NCI-H345 treated with DMSO at 0.1 percent for 48 hours (cell line): ENCODE results near the gene TES.

Source experiments
- DNase-seq: peaks from one replicate; lab custom pipeline; 2025; ENCODE audit not compliant: unreplicated experiment; lab: John Stamatoyannopoulos, UW

Gene TES

GRCh38 chr7:116219834-116220233, 9.5 kb downstream of the TES start:
- no peak for DNase-seq

DNA sequence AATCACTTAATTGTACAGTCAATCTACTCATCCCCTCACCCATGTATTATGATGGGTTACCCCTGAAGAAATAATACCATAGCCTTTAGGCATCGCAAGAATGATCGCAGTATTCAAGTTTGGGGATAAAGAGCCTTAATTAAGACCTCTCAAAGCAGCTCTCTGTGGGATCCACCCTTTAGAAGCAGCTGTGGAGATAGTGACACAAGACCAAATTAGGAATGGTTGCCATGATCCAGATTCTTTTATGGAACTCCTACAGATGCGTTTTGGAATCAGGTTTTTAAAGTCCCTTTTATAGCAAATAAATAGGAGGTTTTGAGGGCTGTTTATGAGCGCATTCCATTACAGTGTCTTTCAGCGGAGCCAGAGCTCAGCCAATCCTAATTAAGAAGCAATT, 12.2 kb downstream of the TES start:
- DNase-seq = no peak

GRCh38 chr7:116223588-116223987, 13.2 kb downstream of the TES start:
- no peak for DNase-seq

- no peak for DNase-seq
Measured at GRCh38 chr7:116224492-116225098, 14.3 kb downstream of the TES start.

GRCh38 chr7:116225860-116226259, 15.5 kb downstream of the TES start:
- DNase-seq = no peak

- DNase-seq = no peak
Measured at GRCh38 chr7:116226664-116227063, 16.3 kb downstream of the TES start.

GRCh38 chr7:116227678-116228239, 17.4 kb downstream of the TES start:
- no peak for DNase-seq

DNA sequence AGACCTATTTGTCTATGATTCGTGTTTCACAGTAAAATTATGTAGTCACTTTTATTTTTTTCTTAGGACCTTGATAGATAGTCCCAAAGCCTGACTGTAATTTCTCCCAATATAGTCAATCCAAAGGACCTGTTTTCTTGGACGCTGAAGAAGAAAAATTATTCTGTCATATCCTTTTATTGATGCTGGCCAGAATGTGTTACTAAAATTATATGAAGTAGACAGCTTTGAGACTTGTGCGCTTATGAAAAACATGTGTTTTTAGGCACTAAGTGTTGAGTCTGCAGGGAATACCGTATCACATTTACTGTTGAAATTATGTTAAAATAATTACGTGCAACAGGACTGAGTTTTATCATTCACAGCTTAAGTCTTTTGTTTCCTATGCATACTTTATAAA, 17.9 kb downstream of the TES start:
- DNase-seq = no peak

GRCh38 chr7:116229366-116229765, 19.0 kb downstream of the TES start:
- no peak for DNase-seq

DNA sequence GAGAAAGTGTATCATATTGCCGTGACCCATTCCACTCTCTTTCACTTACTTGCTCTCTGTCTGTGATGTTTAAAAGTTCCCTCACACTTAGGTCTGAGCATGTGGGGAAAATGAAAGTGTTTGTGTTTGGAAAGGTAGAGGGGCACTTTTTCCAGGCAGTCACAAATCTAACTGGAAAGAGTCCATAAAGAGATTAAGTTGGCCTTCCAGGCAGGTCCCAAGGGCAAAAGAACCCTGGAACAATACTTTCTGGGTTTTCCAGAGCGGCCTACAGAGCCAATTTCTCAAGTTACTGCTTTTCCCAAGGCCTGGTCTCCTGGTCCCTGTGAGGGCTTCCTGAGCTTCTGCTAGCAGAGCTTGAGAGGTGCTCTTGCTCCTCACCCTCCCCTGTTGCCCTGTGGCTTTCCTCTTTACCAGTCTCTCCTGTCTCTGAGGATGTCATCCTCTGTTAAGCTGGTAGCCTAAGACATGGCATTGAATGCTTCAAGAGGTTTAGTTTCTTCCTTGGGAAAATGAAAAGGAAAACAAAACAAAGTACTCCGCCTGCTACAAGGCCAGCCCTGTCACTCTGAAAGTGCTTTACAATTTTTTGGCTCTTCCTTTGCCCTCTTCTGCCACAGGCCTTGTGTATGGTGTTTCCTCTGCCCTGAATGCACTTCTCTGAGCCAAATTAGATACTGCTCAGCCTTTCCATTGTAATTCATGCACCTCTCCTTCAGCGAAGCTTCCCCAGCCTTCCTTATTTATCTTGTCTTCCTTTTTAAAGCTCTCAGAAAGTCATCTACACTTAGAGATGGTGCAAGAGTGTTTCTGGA, 20.1 kb downstream of the TES start:
- DNase-seq = no peak

DNA sequence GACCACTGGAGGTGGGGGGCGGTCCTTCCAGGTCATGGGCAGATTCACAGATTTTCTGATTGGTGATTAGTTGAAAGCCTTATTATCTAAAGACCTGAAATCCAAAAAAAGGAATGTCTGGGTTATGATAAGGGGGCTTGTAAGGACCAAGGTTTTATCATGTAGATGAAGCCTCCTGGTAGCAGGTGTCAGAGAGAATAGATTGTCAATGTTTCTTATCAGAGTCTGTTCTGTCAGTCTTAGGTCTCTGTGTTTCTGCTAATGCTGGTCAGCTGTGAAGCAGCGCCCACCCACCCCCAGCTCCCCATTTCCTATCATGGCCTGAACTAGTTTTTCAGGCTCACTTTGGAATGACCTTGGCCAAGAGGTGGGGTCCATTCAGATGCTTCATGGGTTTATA, 21.2 kb downstream of the TES start:
- DNase-seq = no peak

- no peak for DNase-seq
Measured at GRCh38 chr7:116231949-116232348, 21.6 kb downstream of the TES start.

DNA sequence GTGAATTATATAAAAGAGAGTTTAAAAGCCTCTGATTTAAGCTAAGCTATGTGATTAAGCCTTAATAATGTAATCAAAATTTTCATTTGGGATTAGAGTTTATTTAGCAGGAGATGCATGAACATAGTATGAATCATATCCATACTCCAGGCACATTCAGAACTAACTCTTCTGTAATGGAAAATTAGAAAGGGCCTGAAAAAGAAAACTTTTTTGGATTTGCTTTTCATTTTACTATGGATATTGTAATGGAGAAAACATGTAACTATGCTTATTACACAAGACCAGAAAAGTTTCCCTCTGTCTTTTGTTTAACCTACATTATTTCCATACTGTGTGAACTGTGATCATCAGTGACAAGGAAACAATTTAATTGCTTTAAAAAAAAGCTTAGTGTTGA, 22.0 kb downstream of the TES start:
- no peak for DNase-seq

DNA sequence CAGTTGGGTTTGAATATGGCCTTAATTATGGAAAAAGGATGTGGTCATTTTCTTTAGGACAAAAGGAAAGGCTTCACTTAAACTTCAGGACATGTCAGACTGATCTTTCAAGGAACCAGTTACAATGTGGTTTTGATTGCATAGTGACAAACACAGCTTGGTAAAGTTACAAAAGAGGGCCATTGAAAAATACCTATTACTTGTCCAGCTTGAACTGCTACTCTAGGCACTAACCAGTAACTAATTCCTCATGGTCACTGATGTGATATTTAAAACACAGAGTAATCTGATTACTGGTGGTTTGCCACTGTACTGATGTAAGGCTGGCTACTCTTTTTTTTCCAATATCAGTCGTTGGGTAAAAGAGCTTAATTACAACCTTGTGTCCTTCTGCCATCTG, 22.6 kb downstream of the TES start:
- DNase-seq = no peak

DNA sequence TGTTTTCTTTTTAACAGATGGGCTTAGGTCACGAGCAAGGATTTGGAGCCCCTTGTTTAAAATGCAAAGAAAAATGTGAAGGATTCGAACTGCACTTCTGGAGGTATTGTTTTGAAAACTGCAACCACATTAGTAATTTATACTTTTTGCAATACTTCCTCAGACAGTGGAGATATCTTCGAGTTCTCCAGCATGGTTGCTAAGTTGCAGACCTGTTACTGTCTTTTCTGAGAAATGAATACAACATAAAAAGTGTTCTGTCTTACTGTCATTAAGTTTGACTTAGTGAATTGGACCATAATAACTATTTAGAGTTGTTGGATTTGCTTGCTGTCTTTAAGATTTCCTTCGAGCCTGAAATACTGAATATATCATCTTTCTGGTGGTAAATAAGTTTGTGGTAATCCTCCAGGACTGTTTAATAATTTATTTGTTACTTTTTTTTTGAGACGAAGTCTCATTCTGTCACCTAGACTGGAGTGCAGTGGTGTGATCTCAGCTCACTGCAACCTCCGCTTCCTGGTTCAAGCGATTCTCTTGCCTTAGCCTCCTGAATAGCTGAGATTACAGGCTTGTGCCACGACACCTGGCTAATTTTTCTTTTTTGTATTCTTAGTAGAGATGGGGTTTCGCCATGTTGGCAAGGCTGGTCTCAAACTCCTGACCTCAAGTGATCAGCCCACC, 24.3 kb downstream of the TES start:
- DNase-seq = no peak

- DNase-seq = no peak
Measured at GRCh38 chr7:116235380-116235779, 25.0 kb downstream of the TES start.

DNA sequence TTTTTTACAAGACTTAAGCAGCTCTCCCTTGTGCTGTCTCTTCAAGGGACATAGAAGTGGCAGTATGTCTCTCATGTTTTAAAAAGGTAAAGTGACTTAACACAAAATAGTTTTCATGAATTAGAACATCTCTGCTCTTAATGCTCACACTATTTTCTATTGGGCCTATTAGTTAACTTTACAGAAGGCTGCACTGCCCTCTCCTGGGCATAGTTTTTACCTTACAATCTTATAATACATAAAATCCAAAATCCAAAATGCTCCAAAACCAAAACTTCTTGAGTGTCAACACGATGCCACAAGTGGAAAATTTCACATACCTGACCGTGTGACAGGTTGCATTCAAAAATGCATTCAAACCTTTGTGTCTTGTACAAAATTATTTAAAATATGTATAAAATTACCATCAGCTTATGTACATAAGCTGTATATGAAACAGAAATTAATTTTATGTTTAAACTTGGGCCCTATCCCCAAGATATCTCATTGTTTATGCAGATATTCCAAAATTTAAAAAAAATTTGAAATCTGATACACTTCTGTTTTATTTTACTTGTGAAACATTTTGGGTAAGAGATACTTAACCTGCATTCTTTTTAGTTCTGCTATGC, 25.8 kb downstream of the TES start:
- DNase-seq = peak; percentile 24

DNA sequence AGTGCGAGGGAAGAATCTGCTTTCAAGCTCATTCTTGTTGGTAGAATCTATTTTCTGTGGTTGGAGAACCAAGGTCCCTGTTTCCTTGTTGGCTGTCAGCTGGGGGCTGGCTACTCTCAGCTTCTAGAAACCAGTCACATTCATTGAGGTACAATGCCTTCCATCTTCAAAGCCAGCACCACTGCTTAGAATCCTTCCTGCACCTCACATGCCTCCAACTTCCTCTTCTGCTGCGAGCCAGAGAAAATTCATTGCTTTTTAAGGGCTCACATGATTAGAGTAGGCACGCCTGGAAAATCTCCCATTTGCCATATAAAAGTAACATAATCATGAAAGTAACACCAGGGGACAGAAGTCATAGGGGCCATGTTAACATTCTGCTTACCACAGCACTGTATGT, 28.7 kb downstream of the TES start:
- DNase-seq = no peak

- no peak for DNase-seq
Measured at GRCh38 chr7:116239434-116239833, 29.1 kb downstream of the TES start.

DNA sequence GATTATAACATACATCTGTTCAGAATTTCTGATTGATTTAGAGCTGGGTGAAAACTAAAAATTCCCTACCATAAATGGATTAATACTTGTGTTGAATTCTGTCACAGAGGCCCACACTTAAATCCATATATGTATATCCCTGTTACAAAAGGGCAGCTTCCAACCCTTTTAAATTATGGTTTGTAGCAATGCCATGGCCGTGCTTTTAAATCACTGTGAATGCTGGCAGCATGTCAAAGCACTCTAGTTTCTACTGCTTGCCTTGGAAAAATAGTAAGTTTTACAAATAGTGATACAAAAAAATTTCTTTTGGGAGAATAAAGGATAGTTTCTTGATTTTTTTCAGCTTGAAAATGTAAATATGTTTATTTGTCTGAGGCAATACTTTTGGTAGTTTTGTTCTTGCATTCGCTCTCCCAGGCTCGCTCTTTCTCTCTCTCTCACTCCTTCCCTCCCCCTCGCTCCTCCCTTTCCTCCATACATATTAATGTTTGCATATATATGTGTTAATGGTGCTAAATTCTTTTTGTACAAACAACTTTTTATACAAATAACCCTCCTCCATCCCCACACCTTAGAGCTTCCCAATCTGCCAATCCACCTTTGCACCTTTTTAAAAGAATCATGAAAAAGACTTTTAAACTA, 29.8 kb downstream of the TES start:
- no peak for DNase-seq

DNA sequence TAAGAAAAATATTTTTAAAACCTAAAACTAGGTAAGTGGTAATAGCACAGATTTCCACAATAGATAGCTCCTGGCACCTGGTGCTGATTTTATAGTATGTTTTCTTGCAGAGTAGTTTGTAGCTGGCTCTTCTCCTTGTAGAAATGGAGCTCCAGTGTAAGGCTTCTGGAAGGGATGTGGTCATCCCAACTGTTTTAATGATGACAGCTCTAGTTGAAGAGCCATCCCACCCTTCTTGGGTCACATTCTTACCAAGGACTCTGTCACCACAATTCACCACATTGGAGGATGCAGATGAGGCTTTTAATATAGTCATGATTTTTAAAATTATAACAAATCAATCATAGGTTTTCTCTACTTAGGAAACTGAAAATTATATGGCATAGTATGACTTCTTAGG, 31.0 kb downstream of the TES start:
- no peak for DNase-seq
